Measurements from ENCODE around the gene ESPL1. TPM values are rescaled to one million over a fixed set of nuclear protein-coding genes. Genes with fewer than 3 reads are reported as not detected.
A peak's percentile ranks its signal among the peaks of the same experiment; 100 is the strongest.

The ESPL1 gene
- total and polyA plus RNA-seq, 2 of the 8 experiments (the other 6 are each of a cell fraction or from before 2014, with no cell fraction given): 31.8 to 52.7 TPM

DNA sequence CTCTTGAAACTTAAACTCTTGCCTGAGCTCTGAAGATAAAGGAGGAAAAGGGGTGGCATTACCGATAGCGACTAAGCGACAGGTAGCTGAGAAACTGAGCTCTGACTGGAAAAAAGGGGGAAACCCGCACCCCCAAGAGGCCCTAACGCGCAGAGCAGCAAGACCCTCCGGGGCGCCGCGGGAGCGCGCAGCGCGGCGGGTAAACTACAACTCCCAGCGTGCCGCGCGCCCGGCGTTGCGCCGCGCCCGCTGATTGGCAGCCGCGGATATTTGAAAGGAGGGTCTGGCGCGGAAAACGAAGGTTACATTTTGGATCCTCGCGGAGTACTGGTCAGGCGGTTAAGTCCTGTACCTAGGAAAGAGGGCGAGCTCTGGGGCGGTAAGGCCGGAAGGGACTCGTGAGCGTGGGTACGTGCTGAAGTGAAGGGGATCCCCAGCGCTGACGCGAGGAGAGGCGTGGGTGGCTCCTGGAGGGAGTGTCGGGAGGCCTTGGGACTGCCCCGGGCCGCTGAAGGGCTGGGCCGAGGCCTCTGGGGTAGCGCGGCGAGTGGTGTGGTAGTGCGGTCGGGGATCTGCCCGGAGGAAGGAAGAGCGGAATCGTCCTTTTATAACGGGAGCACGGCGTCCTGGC, at the start of gene ESPL1 (continued):
- TF ChIP-seq, protein P1, sequence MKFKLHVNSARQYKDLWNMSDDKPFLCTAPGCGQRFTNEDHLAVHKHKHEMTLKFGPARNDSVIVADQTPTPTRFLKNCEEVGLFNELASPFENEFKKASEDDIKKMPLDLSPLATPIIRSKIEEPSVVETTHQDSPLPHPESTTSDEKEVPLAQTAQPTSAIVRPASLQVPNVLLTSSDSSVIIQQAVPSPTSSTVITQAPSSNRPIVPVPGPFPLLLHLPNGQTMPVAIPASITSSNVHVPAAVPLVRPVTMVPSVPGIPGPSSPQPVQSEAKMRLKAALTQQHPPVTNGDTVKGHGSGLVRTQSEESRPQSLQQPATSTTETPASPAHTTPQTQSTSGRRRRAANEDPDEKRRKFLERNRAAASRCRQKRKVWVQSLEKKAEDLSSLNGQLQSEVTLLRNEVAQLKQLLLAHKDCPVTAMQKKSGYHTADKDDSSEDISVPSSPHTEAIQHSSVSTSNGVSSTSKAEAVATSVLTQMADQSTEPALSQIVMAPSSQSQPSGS (IDR thresholded peaks at IDR 0.05; ENCODE audit: low read length): no peak
- TF ChIP-seq SP1 (IDR thresholded peaks at IDR 0.05; ENCODE audit: low read depth, low read length) (peak; percentile 52; the same call in 1 of the 2 replicates), JUND (IDR thresholded peaks at IDR 0.05; ENCODE audit: low read length) (no peak), ASH2L (IDR thresholded peaks at IDR 0.05; ENCODE audit: low read length) (no peak), RXRA (IDR thresholded peaks at IDR 0.05; ENCODE audit: insufficient read depth, low read depth, low read length) (no peak), KDM1A (IDR thresholded peaks at IDR 0.05; ENCODE audit: borderline replicate concordance, low read length) (no peak), TCF12 (IDR thresholded peaks at IDR 0.05; ENCODE audit: low read depth, low read length) (no peak)
- TF ChIP-seq, protein P2, sequence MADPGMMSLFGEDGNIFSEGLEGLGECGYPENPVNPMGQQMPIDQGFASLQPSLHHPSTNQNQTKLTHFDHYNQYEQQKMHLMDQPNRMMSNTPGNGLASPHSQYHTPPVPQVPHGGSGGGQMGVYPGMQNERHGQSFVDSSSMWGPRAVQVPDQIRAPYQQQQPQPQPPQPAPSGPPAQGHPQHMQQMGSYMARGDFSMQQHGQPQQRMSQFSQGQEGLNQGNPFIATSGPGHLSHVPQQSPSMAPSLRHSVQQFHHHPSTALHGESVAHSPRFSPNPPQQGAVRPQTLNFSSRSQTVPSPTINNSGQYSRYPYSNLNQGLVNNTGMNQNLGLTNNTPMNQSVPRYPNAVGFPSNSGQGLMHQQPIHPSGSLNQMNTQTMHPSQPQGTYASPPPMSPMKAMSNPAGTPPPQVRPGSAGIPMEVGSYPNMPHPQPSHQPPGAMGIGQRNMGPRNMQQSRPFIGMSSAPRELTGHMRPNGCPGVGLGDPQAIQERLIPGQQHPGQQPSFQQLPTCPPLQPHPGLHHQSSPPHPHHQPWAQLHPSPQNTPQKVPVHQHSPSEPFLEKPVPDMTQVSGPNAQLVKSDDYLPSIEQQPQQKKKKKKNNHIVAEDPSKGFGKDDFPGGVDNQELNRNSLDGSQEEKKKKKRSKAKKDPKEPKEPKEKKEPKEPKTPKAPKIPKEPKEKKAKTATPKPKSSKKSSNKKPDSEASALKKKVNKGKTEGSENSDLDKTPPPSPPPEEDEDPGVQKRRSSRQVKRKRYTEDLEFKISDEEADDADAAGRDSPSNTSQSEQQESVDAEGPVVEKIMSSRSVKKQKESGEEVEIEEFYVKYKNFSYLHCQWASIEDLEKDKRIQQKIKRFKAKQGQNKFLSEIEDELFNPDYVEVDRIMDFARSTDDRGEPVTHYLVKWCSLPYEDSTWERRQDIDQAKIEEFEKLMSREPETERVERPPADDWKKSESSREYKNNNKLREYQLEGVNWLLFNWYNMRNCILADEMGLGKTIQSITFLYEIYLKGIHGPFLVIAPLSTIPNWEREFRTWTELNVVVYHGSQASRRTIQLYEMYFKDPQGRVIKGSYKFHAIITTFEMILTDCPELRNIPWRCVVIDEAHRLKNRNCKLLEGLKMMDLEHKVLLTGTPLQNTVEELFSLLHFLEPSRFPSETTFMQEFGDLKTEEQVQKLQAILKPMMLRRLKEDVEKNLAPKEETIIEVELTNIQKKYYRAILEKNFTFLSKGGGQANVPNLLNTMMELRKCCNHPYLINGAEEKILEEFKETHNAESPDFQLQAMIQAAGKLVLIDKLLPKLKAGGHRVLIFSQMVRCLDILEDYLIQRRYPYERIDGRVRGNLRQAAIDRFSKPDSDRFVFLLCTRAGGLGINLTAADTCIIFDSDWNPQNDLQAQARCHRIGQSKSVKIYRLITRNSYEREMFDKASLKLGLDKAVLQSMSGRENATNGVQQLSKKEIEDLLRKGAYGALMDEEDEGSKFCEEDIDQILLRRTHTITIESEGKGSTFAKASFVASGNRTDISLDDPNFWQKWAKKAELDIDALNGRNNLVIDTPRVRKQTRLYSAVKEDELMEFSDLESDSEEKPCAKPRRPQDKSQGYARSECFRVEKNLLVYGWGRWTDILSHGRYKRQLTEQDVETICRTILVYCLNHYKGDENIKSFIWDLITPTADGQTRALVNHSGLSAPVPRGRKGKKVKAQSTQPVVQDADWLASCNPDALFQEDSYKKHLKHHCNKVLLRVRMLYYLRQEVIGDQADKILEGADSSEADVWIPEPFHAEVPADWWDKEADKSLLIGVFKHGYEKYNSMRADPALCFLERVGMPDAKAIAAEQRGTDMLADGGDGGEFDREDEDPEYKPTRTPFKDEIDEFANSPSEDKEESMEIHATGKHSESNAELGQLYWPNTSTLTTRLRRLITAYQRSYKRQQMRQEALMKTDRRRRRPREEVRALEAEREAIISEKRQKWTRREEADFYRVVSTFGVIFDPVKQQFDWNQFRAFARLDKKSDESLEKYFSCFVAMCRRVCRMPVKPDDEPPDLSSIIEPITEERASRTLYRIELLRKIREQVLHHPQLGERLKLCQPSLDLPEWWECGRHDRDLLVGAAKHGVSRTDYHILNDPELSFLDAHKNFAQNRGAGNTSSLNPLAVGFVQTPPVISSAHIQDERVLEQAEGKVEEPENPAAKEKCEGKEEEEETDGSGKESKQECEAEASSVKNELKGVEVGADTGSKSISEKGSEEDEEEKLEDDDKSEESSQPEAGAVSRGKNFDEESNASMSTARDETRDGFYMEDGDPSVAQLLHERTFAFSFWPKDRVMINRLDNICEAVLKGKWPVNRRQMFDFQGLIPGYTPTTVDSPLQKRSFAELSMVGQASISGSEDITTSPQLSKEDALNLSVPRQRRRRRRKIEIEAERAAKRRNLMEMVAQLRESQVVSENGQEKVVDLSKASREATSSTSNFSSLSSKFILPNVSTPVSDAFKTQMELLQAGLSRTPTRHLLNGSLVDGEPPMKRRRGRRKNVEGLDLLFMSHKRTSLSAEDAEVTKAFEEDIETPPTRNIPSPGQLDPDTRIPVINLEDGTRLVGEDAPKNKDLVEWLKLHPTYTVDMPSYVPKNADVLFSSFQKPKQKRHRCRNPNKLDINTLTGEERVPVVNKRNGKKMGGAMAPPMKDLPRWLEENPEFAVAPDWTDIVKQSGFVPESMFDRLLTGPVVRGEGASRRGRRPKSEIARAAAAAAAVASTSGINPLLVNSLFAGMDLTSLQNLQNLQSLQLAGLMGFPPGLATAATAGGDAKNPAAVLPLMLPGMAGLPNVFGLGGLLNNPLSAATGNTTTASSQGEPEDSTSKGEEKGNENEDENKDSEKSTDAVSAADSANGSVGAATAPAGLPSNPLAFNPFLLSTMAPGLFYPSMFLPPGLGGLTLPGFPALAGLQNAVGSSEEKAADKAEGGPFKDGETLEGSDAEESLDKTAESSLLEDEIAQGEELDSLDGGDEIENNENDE (IDR thresholded peaks at IDR 0.05; ENCODE audit: insufficient replicate concordance, low read length): no peak
